WERI-Rb-1 (cell line): ENCODE data around the gene SSB.

Experiments
- DNase-seq: peaks from one replicate; pipeline ENCODE4 v3.0.0-alpha.2; 2020
- H3K27ac ChIP-seq: fragments of 250-450 bp; sonication (Bioruptor Pico); 2 replicates; pipeline ENCODE4 v1.5.1; 2020; ENCODE audit warnings: mild to moderate bottlenecking, moderate library complexity
- H3K27me3 ChIP-seq: fragments of 250-450 bp; sonication (Bioruptor Pico); 2 replicates; pipeline ENCODE4 v1.5.1; 2021; ENCODE audit warnings: mild to moderate bottlenecking, low read depth, moderate library complexity; ENCODE audit not compliant: insufficient read depth, severe bottlenecking
- H3K36me3 ChIP-seq: fragments of 250-450 bp; sonication (Bioruptor Pico); 2 replicates; pipeline ENCODE4 v1.5.1; 2020; ENCODE audit warnings: mild to moderate bottlenecking, moderate library complexity
- H3K4me3 ChIP-seq: 2 replicates; pipeline ENCODE4 v1.5.1; 2011; ENCODE audit warnings: low read depth, mild to moderate bottlenecking, control low read depth, low read length
- H3K9me3 ChIP-seq: fragments of 250-450 bp; sonication (Bioruptor Pico); 2 replicates; pipeline ENCODE4 v1.5.1; 2021; ENCODE audit warnings: mild to moderate bottlenecking, moderate library complexity; ENCODE audit not compliant: severe bottlenecking
- CTCF ChIP-seq: IDR thresholded peaks from 2 replicates; pipeline ENCODE4 v1.5.1; 2011; ENCODE audit warnings: low read depth, mild to moderate bottlenecking, control low read depth, inconsistent platforms, low read length

SSB gene

GRCh38 chr2:169860149-169860548, 61.5 kb downstream of the SSB start:
- Histone ChIP-seq H3K9me3 (no peaks in the 10 kb centered on the region), H3K27me3 (no peaks in the 10 kb centered on the region), H3K36me3 (no peaks in the 10 kb centered on the region), H3K4me3 (no peak overlapping the region), H3K27ac (no peak overlapping the region)
- no peak for DNase-seq
- no peak for TF ChIP-seq CTCF
